GM12891 (cell line): ENCODE data around the gene USH2A.

Source experiments
- DNase-seq: peaks from one replicate; pipeline ENCODE4 v3.0.0; 2011; ENCODE audit warnings: low spot score; ENCODE audit not compliant: insufficient read length
- FAIRE-seq: peaks from 2 replicates; lab custom pipeline; 2011; peaks lifted over from hg19 to GRCh38; lab: Jason Lieb, UNC
- PAX5 ChIP-seq: IDR thresholded peaks from 2 replicates; pipeline ENCODE4 v1.6.1; 2011; ENCODE audit warnings: low read length, moderate library complexity, mild to moderate bottlenecking; ENCODE audit not compliant: insufficient read depth, severe bottlenecking
- POLR2A ChIP-seq: IDR thresholded peaks from 2 replicates; pipeline ENCODE4 v1.6.1; 2011; ENCODE audit warnings: low read depth, low read length, control low read depth
- POLR2AphosphoS5 ChIP-seq: IDR thresholded peaks from 2 replicates; pipeline ENCODE4 v1.6.1; 2011; ENCODE audit warnings: low read depth, low read length, control low read depth
- POU2F2 ChIP-seq: IDR thresholded peaks from 2 replicates; pipeline ENCODE4 v1.6.1; 2011; ENCODE audit warnings: low read depth, mild to moderate bottlenecking, control low read depth, low read length, moderate library complexity
- SPI1 ChIP-seq: IDR thresholded peaks from 2 replicates; pipeline ENCODE4 v1.6.1; 2011; ENCODE audit warnings: low read depth, low read length, control low read depth
- TAF1 ChIP-seq: IDR thresholded peaks from 2 replicates; pipeline ENCODE4 v1.6.1; 2011; ENCODE audit warnings: low read depth, low read length, control low read depth

USH2A gene

DNA sequence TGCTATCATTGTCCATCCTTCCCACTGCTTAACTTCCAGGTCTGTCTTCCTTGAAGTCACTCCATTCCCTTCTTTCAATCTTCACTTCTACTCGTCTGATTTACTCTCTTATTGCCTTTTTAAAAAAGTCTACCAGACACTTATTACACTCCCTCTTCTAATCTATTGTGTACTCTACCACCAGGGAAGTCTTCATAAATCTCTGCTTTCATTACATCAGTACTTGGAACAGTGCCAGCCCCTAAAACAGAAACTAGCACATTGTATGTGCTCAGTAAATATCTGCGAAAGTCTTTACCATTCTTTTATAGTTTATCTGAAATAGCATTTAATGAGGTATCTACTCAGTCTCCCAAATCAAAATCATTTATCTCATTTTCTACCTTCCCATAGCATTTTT lies 236.4 kb downstream of the USH2A start:
- DNase-seq (no peak), FAIRE-seq (no peak)
- TF ChIP-seq POLR2AphosphoS5 (no peak), PAX5 (no peak), TAF1 (no peak), POU2F2 (no peak), SPI1 (no peak), POLR2A (no peak)

DNA sequence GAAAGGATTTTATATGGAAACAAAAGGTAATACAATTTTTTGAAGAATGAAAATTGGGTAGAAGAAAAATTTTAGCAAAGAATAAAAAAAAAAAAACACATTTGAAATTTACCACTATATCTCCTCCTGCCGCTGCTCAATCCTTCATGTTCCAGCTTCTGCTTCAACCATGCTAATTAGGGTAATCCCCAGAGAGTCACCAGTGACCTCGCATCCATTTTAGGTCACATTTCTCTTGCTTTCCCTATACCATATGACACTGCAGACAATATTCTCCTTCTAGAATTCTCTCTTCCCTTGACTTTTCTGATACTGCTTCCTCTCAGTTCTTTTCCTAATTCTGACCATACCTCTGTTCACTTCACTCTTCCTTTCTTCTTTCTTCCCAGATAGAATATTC lies 237.1 kb downstream of the USH2A start:
- TF ChIP-seq SPI1 (no peak), POU2F2 (no peak), POLR2A (no peak), POLR2AphosphoS5 (no peak), PAX5 (no peak), TAF1 (no peak)
- FAIRE-seq, result no peak
- no peak for DNase-seq

DNA sequence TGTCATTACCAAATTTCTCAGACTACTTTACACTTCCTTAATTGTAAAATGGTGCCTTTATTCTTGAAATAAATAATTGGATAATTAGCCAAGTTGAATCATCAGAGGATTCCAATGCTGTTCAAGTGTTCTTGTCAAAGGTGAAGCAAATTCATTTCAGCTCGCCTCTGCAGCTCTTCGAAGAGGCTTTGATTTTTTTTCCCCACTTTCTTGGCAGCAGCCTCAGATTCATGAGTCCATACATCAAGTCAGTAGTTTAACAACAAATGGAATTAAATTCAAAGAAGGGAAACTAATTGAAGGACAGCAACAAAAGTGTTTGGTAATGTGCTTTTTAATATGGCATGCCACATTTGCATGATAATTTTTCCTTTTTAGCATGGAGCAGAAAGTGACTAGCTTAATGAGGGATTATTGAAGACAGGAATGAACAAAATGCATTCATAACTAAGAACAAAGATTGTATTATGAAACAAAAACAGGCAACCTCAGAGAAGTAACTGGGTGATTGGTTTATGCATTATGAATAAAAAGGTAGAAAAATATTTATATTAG lies 239.0 kb downstream of the USH2A start:
- FAIRE-seq (no peak), DNase-seq (no peak)
- no peak for TF ChIP-seq POLR2A
- TF ChIP-seq POLR2AphosphoS5, result no peak
- TF ChIP-seq SPI1, result no peak
- no peak for TF ChIP-seq PAX5
- TF ChIP-seq TAF1, result no peak
- no peak for TF ChIP-seq POU2F2

DNA sequence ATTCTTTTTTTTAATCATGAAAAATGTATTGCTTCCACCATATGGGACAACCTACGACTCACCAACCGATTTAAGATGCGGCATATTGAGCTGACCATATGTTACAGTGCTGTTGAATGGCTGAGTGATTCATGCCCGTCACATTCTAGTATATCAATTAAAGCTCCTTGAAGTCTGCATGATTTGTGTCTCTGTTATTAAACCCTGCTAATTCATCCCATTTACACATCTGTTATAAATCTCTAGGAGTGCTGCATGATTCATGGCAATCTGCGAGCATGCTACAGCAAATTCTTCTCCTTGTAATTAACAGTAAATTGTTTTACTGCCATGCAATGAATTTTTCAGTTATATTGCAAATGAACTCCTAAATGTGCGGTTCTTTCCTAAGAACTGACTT lies 239.8 kb downstream of the USH2A start:
- no peak for FAIRE-seq
- no peak for DNase-seq
- TF ChIP-seq SPI1 (no peak), TAF1 (no peak)

DNA sequence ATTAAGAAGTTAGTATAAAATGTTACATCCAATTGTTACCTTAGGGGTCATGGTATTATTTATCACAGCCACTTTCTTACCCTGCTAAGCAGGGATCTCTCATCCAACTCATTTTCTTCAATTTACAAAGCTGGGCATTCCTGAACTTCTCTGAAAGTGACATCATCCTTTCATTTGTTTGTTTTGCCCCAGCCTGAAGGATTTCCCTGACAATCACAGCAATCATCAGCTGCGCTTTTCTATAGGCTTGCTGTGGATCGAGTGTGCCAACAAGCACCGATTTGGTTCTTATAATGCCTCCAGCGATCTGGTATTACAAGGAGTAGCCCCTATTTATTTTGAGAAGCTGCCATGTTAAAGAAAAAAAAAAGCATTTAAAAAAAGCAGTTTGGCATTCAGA lies 240.2 kb downstream of the USH2A start:
- FAIRE-seq, result no peak
- TF ChIP-seq POLR2AphosphoS5, result no peak
- no peak for TF ChIP-seq SPI1
- no peak for TF ChIP-seq TAF1
- no peak for TF ChIP-seq PAX5
- no peak for TF ChIP-seq POLR2A
- no peak for TF ChIP-seq POU2F2
- DNase-seq, result no peak

DNA sequence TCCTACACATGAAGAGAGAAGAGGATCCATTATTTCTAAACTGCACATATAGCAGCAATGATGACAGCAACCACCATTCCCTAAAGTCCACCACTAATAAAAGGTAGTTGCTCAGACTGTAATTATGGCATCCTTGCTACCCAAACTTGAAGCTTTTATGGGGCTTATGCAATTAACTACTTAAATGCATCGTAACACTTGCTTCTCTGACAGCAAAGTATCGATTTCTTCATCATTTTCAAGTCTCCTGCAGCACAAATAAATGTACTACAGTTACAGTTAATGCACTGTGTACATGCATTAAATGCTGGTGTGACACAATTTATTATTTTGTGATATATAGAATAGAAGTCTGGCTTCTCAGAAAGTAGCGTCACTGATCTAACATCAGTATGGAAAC lies 241.7 kb downstream of the USH2A start:
- DNase-seq (no peak), FAIRE-seq (no peak)
- no peak for TF ChIP-seq PAX5
- no peak for TF ChIP-seq SPI1
- no peak for TF ChIP-seq POLR2A
- TF ChIP-seq TAF1, result no peak

DNA sequence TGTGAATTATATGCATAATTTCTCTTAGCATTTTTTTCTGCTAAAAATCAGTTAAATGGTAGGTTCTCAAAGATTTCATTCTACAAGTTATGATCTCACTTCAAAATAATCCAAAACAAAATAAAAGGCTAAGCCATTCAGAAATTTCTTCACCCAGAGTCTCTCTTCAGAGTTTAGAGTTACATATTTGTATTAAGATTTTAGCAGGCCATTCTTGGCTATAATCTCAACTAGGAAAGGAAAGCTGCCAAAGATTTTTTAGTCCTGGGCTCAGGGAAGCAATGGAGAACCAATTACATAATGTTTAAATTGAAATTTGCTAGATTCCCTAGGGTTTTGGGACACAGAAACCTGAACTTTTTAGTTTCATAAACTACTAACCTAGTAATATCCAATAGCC lies 245.0 kb downstream of the USH2A start:
- TF ChIP-seq POLR2AphosphoS5 (no peak), TAF1 (no peak), SPI1 (no peak), PAX5 (no peak), POU2F2 (no peak), POLR2A (no peak)
- FAIRE-seq, result no peak
- no peak for DNase-seq

DNA sequence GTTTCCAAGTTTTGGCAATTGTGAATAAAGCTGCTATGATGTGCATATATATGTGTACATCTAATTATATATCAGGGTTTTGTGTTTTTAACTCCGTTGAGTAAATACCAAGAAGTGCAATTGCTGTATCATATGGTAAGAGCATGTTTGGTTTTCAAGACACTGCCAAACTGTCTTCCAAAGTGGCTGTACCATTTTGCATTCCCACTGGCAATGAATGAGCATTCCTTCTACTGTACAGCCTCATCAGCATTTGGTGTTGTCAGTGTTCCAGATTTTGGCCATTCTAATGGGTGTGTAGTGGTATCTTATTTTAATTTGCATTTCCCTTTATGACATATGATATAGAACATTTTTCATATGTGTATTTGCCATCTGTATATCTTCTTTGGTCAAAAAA lies 246.3 kb downstream of the USH2A start:
- TF ChIP-seq PAX5 (no peak), TAF1 (no peak), SPI1 (no peak), POLR2AphosphoS5 (no peak), POU2F2 (no peak), POLR2A (no peak)
- FAIRE-seq (no peak), DNase-seq (no peak)

DNA sequence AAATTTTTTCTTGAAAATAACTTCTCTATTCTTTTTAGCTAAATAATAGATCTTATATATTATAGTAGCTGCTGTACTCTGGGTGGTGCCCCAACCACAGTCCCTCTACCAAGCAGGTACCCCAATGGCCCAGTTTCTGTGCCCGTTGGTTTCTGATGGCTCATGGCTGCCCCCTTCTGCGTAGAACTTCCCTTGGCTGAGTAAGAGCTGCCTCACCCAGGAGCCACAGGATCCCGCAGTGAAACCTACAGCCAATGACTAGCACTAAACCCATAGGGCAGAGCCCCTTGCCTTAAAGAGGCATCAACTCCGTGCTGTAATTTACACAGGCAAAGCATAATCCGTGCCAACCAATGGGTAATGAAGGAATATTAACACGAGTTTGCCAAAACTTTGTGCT lies 247.5 kb downstream of the USH2A start:
- FAIRE-seq, result no peak
- TF ChIP-seq POLR2A, result no peak
- TF ChIP-seq PAX5, result no peak
- no peak for TF ChIP-seq POLR2AphosphoS5
- TF ChIP-seq POU2F2, result no peak
- TF ChIP-seq SPI1, result no peak
- TF ChIP-seq TAF1, result no peak

DNA sequence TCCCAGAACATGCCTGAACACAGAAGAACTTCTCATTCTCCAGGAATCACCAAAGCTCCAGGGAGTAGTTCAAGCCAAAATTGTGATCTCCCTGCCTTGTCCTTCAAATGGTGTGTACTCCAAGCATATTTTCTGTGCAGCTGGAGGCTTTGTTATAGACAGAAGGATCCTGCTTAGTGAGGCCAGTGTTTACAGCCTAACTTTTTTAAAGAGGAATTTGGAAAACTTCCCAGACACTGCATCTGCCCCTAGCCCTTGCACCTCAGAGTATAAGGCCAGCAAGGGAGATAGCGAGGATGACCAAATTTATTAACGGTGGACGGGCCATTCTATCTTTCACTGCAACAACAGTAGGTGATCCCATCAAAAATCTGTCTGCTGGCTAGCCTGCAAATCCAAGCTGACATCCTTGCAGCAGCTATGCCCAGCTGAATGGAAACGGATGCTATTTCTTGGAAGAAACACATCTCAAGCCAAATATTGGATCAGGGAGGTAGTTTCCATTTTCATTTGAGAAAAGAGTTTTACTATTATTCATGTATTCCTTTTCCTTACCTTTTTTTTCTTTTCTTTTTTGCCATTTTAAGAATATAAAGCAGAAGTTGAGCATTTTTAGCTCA lies 249.8 kb downstream of the USH2A start:
- no peak for DNase-seq
- no peak for TF ChIP-seq POLR2A
- no peak for TF ChIP-seq SPI1
- no peak for TF ChIP-seq POU2F2
- no peak for TF ChIP-seq TAF1
- no peak for TF ChIP-seq PAX5
- no peak for TF ChIP-seq POLR2AphosphoS5
- no peak for FAIRE-seq

More for the DNA sequence above, 247.5 kb downstream of the USH2A start:
- no peak for DNase-seq

DNA sequence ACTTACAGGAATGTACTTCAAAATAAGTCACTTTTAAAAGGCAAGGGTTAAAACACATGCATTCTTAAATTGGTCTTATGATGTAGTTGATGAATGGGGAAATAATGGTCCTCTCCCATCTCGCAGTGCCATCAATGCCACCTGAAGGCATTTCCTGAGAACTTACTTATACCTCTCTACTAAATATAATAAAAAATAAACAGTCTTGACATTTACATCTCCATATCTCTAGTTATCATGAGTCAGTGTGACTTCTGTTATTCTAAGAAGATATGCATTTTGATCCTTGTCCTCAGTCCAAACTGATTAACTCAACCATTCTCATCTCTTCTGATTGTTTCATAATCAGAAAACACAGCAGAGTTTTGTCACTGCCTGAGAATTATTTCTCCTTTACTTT lies 253.9 kb downstream of the USH2A start:
- FAIRE-seq, result no peak
- no peak for TF ChIP-seq TAF1
- TF ChIP-seq PAX5, result no peak
- TF ChIP-seq SPI1, result no peak
- TF ChIP-seq POLR2A, result no peak
- no peak for TF ChIP-seq POU2F2
- TF ChIP-seq POLR2AphosphoS5, result no peak
- no peak for DNase-seq

DNA sequence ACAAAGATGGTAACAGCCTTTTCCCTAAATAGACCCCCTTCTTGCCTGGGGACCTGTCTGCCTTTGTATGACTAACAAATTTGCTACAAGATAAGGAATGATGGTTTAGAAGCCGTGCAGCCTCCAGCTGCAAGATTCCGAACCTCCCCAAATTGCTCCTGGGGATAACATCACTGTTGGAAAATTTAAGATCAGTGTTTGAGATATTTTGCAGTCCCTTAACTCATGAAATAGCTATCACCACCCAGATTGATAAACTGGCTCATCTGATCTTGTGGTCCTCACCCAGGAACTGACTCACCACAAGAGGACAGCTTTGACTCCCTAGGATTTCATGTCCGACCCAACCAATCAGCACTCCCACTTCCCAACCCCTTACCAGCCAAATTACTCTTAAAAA lies 254.7 kb downstream of the USH2A start:
- TF ChIP-seq PAX5 (no peak), POLR2A (no peak), SPI1 (no peak)
- DNase-seq (no peak), FAIRE-seq (no peak)
